ENCODE measurements around the gene COX4I1.

Gene COX4I1

GRCh38 chr16:85839681-85840240, 40.3 kb downstream of the COX4I1 start:
- no peak for DNase-seq (ENCODE audit: low read depth in 1 of 2, low spot score in 1 of 2)

- no peak for DNase-seq (ENCODE audit: low read depth in 1 of 2, low spot score in 1 of 2)
These were observed 40.9 kb downstream of the COX4I1 start for GRCh38 chr16:85840395-85840794.

GRCh38 chr16:85840801-85841200, 41.3 kb downstream of the COX4I1 start:
- no peak for DNase-seq (ENCODE audit: low read depth in 1 of 2, low spot score in 1 of 2)

DNA sequence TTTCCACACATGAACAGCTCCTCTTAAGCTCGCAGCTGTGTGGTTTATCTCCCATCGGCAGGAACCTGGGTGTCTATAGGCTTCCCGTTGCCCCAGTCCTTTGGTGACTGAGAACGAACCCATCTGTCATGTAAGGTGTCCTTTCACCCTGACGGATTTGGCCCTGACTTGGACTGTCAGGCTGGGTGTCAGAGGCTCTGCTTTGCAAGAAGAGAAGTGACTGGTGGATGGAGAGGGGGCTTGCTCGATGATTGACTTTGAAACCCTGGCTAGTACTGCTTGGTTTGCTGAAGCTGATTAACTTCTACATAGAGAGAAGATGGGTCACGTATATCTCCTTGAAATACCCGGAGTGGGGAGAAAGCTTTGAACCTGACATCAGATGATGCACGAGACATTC, 42.9 kb downstream of the COX4I1 start:
- DNase-seq (ENCODE audit: low read depth in 1 of 2, low spot score in 1 of 2), result no peak

- no peak for DNase-seq (ENCODE audit: low read depth in 1 of 2, low spot score in 1 of 2)
These were observed 43.4 kb downstream of the COX4I1 start for GRCh38 chr16:85842848-85843247.

DNA sequence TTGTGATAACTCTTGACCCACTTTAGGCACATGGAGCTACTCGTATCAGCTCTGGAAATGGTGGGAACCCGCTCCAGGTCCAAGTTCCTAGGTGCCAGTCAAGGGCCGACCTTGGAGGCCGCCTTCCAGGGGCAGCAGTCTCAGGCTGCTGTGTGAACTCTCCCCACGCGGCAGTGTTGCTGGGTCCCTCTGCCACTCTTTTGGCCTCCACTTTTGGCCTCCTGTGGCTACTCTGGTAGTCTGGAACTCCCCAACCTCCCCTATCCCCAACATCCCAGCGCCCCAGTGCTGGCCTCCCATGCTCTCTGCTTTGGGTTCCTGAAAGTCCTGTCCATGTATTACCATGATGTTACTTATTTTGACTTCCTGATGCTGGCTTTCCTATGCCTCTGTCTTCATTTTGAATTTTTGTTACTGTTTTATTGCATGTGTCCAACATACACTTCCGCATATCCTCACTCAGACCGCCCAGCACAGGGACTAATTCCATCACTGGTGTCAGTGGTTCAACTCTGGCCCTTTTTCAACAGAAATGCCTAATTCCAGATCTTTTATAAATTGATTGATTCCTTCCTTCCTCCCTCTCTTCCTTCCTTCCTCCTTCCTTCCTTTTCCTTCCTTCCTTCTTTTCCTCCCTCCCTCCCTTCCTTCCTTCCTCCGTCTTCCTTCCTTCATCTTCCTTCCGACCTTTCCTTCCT, 44.1 kb downstream of the COX4I1 start:
- DNase-seq (ENCODE audit: low read depth in 1 of 2, low spot score in 1 of 2), result no peak

DNA sequence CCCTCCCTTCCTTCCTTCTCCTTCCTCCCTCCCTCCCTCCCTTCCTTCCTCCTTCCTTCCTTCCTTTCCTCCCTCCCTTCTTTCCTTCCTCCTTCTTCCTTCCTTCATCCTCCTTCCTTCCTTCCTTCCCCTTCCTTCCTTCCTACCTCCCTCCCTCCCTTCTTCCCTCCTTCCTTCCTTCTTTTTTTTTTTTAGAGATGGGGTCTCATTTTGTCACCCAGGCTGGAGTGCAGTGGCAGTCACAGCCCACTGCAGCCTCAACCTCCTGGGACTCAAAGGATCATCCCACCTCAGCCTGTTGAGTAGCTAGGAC, 44.6 kb downstream of the COX4I1 start:
- DNase-seq (ENCODE audit: low read depth in 1 of 2, low spot score in 1 of 2), result no peak

- DNase-seq (ENCODE audit: low read depth in 1 of 2, low spot score in 1 of 2), result no peak
These were observed 45.3 kb downstream of the COX4I1 start for GRCh38 chr16:85844786-85845185.

GRCh38 chr16:85845266-85845665, 45.8 kb downstream of the COX4I1 start:
- DNase-seq (ENCODE audit: low read depth in 1 of 2, low spot score in 1 of 2), result no peak

- DNase-seq (ENCODE audit: low read depth in 1 of 2, low spot score in 1 of 2), result no peak
These were observed 47.0 kb downstream of the COX4I1 start for GRCh38 chr16:85846461-85846860.

DNA sequence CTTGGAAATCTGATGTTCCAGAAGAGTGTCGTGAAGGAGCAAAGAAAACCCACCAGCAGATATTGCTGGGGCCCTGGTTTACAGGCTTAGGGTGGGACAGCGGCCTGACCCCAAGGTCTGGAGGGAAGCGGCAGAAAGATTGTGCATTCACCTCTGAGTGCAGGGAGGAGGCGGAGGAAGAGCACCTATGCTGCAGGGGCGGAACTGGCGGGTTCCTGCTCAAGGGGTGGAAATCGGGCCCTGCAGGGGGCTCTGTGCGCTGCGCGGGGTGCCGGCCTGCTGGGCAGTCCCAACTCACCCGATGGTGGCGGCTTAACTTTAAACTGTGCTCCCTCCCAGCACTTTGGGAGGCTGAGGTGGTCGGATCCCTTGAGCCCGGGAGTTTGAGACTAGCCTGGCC, 47.5 kb downstream of the COX4I1 start:
- no peak for DNase-seq (ENCODE audit: low read depth in 1 of 2, low spot score in 1 of 2)

- DNase-seq (ENCODE audit: low read depth in 1 of 2, low spot score in 1 of 2), result no peak
These were observed 48.4 kb downstream of the COX4I1 start for GRCh38 chr16:85847681-85848601.

DNA sequence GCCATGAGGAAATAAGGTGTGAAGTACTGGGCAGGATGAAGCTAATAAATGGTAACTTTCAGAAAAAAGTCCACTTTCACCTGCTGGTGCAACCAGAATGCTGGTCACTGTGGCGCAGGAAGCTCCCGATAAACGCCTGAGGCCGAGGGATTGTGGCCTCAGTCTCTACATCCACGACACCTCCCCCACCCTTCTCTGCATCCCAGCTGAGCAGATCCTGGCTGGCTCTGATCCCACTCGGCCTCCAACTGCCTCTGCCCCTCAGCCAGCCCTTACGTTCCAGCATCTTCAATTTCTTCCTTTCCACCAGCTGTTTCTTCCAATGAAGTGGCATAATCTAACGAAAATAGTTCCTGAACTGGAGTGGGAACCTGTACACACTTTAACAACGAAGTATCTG, 49.5 kb downstream of the COX4I1 start:
- DNase-seq (ENCODE audit: low read depth in 1 of 2, low spot score in 1 of 2), result no peak

- DNase-seq (ENCODE audit: low read depth in 1 of 2, low spot score in 1 of 2), result no peak
These were observed 49.9 kb downstream of the COX4I1 start for GRCh38 chr16:85849388-85849787.

DNA sequence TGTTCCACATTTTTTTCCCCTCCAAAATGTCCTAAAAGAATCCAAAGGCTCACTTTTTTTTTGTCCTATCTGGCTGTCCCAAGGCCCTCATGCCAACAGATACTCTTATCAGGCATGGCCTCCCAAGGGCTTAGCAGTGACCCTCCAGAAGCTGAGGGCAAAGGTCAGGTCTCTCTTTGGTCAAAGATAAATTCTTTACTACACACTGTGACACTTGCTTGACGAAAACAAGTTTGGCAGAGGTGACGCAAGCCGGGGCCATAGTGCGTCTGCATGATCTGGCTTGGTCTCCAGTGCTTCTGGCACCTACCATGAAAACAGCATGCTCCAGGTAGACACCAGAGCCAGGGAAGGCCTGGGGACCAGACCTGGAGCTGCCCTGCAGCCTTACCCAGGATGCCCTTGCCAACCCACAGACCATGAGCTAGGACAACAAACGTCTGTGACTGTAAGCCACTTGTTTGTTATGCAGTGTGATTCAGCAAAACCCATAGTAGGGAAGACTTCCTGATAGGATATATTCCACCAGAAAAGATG, 50.9 kb downstream of the COX4I1 start:
- no peak for DNase-seq (ENCODE audit: low read depth in 1 of 2, low spot score in 1 of 2)

GRCh38 chr16:85851034-85851785, 51.7 kb downstream of the COX4I1 start:
- DNase-seq (ENCODE audit: low read depth in 1 of 2, low spot score in 1 of 2), result no peak

- no peak for DNase-seq (ENCODE audit: low read depth in 1 of 2, low spot score in 1 of 2)
These were observed 54.4 kb downstream of the COX4I1 start for GRCh38 chr16:85853547-85854545.

DNA sequence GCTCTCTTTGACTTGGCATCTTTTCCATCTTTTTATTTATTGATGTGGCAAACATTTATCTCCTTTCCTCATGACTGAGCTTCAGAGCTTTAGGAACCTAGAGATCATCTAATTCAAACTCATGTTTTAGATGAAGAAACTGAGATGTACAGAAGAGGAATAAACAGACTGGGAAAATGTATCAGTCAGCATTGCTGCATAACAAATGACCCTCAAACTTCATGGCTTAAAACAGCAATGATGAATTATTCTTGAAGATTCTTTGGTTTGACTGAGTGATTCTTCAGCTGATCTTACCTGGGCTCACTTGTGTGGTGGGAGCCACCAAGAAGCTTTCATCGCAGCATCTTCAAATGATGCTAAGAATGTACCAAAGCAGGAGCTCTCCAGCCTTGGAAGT, 55.4 kb downstream of the COX4I1 start:
- DNase-seq (ENCODE audit: low read depth in 1 of 2, low spot score in 1 of 2), result no peak

- no peak for DNase-seq (ENCODE audit: low read depth in 1 of 2, low spot score in 1 of 2)
These were observed 56.6 kb downstream of the COX4I1 start for GRCh38 chr16:85856079-85856478.

- no peak for DNase-seq (ENCODE audit: low read depth in 1 of 2, low spot score in 1 of 2)
These were observed 57.1 kb downstream of the COX4I1 start for GRCh38 chr16:85856585-85856984.

Data from activated T-helper 1 cell treated with anti-CD3 and anti-CD28 coated beads, Interleukin-2, amount 50 U/mL, for 16 hours (primary cell).